Effector memory CD8-positive, alpha-beta T cell (primary cell): ENCODE measurements around the gene DSCAML1.

Experiments used
- ATAC-seq: fragments of 150-1000 bp; cut with Tn5 transposase; replicated peaks from 2 replicates; pipeline ENCODE4 v1.10.0; 2021; ENCODE audit warnings: mild to moderate bottlenecking, moderate library complexity
- DNase-seq, 3 experiments: peaks; one replicate each; pipeline ENCODE4 v3.0.0; 2021
- H3K27ac Mint-ChIP-seq, 2 donors: one replicate each; pipeline ENCODE4 v1.8.0; 2022; ENCODE audit warnings: mild to moderate bottlenecking in 2 of 2, mixed read lengths in 2 of 2, moderate library complexity in 2 of 2
- H3K27me3 Mint-ChIP-seq, 2 donors: one replicate each; pipeline ENCODE4 v1.8.0; 2022; ENCODE audit warnings: mixed read lengths in 2 of 2
- H3K36me3 Mint-ChIP-seq: one replicate; pipeline ENCODE4 v1.8.0; 2022; ENCODE audit warnings: mild to moderate bottlenecking, moderate library complexity, mixed read lengths; ENCODE audit not compliant: insufficient read depth
- H3K4me1 Mint-ChIP-seq, 2 donors: one replicate each; pipeline ENCODE4 v1.8.0; 2022; ENCODE audit warnings: low read depth in 2 of 2, mixed read lengths in 2 of 2
- H3K4me3 Mint-ChIP-seq, 2 donors: one replicate each; pipeline ENCODE4 v1.8.0; 2022; ENCODE audit warnings: mild to moderate bottlenecking in 2 of 2, mixed read lengths in 2 of 2, moderate library complexity in 2 of 2
- H3K9me3 Mint-ChIP-seq, 2 donors: one replicate each; pipeline ENCODE4 v1.8.0; 2022; ENCODE audit warnings: mixed read lengths in 2 of 2

Gene DSCAML1

GRCh38 chr11:117391181-117391580, 405.8 kb downstream of the DSCAML1 start:
- H3K9me3 Mint-ChIP-seq, result no peaks in the 10 kb centered on the region
- DNase-seq, result no peak
- no peaks in the 10 kb centered on the region for H3K27me3 Mint-ChIP-seq
- H3K27ac Mint-ChIP-seq, result peak overlapping the region in 1 of 2 donors; percentile 26
- ATAC-seq, result no peak
- peaks cover 27% of the 10 kb centered on the region for H3K36me3 Mint-ChIP-seq
- H3K4me3 Mint-ChIP-seq, result no peak overlapping the region
- H3K4me1 Mint-ChIP-seq, result no peaks in the 10 kb centered on the region

DNA sequence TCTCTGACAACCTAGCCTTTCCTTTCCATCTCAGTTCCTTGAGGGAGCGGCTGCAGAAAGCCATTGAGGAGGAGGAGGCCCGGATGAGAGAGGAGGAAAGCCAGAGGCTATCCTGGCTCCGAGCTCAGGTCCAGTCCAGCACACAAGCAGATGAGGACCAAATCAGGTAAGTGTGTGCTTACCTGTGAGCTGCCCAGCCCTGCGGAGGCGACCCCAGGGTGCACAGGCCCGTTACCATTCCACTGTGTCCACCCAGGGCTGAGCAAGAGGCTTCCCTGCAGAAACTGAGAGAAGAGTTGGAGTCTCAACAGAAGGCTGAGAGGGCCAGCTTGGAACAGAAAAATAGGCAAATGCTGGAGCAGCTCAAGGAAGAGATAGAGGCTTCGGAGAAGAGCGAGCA, 406.3 kb downstream of the DSCAML1 start:
- Mint-ChIP-seq H3K36me3 (peaks cover 25% of the 10 kb centered on the region), H3K9me3 (no peaks in the 10 kb centered on the region), H3K4me1 (no peaks in the 10 kb centered on the region), H3K4me3 (no peak overlapping the region), H3K27me3 (no peaks in the 10 kb centered on the region), H3K27ac (peak overlapping the region in 1 of 2 donors; percentile 26)
- no peak for ATAC-seq
- no peak for DNase-seq

GRCh38 chr11:117387992-117388755, 408.8 kb downstream of the DSCAML1 start:
- DNase-seq (no peak), ATAC-seq (no peak)
- no peaks in the 10 kb centered on the region for H3K4me1 Mint-ChIP-seq
- no peaks in the 10 kb centered on the region for H3K27me3 Mint-ChIP-seq
- H3K36me3 Mint-ChIP-seq, result peaks cover 13% of the 10 kb centered on the region
- H3K9me3 Mint-ChIP-seq, result no peaks in the 10 kb centered on the region
- H3K4me3 Mint-ChIP-seq, result no peak overlapping the region
- no peak overlapping the region for H3K27ac Mint-ChIP-seq

- DNase-seq (no peak), ATAC-seq (no peak)
- Mint-ChIP-seq H3K27ac (no peak overlapping the region), H3K9me3 (no peaks in the 10 kb centered on the region), H3K4me1 (no peaks in the 10 kb centered on the region), H3K4me3 (no peak overlapping the region), H3K27me3 (no peaks in the 10 kb centered on the region), H3K36me3 (peaks cover 13% of the 10 kb centered on the region)
Measured at GRCh38 chr11:117385906-117386305, 411.1 kb downstream of the DSCAML1 start.

DNA sequence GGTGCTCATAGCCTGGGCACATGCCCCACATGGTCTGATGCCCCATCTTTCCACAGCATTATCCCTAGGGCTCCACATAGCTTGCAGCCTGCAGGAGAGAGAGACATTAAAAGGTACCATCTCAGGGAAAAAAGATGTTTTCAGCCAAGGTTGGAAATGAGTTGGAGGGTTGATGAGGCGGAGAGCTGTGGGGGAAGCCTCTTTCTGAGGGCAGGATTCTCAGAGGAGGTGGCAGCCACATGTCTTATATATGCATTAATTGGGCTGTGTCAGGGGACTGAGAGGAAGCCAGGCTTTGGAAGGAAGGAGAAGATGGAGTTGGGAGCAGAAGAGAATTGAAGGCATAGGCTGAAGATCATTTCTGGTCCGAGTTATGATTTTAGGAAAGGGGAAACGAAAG, 411.5 kb downstream of the DSCAML1 start:
- DNase-seq, result no peak
- no peak for ATAC-seq
- no peak overlapping the region for H3K27ac Mint-ChIP-seq
- H3K27me3 Mint-ChIP-seq, result no peaks in the 10 kb centered on the region
- no peaks in the 10 kb centered on the region for H3K4me1 Mint-ChIP-seq
- no peak overlapping the region for H3K4me3 Mint-ChIP-seq
- H3K9me3 Mint-ChIP-seq, result no peaks in the 10 kb centered on the region
- peaks cover 12% of the 10 kb centered on the region for H3K36me3 Mint-ChIP-seq

DNA sequence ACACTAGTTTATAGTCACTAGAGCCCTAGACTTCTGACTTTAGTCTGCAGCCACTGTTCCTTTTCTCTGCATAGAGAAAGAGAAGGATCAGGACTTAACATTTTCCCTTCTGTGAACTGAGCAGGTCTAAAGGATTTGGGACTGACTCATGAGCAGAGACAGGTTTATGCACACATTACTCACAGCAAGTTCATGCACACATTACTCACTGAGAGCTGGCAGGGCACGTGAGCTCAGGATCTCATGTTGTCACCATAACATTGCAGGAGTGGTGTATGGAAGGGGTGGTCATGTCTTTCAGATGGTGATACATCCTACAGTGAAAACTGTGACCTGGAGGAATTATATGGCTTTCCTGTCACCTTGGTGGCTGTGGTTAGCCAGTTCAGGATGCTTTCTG, 413.0 kb downstream of the DSCAML1 start:
- H3K4me3 Mint-ChIP-seq, result no peak overlapping the region
- H3K27me3 Mint-ChIP-seq, result no peaks in the 10 kb centered on the region
- peaks cover 7% of the 10 kb centered on the region for H3K36me3 Mint-ChIP-seq
- H3K4me1 Mint-ChIP-seq, result peaks cover 0 to 5% of the 10 kb centered on the region in 2 donors
- DNase-seq (no peak), ATAC-seq (no peak)
- no peak overlapping the region for H3K27ac Mint-ChIP-seq
- H3K9me3 Mint-ChIP-seq, result no peaks in the 10 kb centered on the region

DNA sequence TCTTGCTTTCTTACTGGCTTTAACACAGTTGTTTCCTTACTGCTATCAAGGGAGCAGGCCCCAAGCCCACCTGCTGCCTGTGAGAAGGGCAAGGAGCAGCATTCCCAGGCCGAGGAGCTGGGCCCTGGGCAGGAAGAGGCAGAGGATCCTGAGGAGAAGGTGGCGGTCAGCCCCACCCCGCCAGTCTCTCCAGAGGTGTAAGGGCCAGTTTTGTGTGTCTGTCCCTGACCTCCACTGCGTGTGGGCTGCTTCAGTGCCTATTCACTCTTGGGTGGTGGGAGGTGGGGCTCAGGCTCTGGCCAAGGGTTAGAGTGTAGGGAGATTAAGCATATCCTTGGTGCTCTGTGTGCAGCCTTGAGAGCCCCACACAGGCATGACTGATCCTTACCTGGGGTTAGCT, 414.3 kb downstream of the DSCAML1 start:
- no peaks in the 10 kb centered on the region for H3K27me3 Mint-ChIP-seq
- ATAC-seq, result no peak
- H3K27ac Mint-ChIP-seq, result peak overlapping the region in 1 of 2 donors; percentile 60

DNA sequence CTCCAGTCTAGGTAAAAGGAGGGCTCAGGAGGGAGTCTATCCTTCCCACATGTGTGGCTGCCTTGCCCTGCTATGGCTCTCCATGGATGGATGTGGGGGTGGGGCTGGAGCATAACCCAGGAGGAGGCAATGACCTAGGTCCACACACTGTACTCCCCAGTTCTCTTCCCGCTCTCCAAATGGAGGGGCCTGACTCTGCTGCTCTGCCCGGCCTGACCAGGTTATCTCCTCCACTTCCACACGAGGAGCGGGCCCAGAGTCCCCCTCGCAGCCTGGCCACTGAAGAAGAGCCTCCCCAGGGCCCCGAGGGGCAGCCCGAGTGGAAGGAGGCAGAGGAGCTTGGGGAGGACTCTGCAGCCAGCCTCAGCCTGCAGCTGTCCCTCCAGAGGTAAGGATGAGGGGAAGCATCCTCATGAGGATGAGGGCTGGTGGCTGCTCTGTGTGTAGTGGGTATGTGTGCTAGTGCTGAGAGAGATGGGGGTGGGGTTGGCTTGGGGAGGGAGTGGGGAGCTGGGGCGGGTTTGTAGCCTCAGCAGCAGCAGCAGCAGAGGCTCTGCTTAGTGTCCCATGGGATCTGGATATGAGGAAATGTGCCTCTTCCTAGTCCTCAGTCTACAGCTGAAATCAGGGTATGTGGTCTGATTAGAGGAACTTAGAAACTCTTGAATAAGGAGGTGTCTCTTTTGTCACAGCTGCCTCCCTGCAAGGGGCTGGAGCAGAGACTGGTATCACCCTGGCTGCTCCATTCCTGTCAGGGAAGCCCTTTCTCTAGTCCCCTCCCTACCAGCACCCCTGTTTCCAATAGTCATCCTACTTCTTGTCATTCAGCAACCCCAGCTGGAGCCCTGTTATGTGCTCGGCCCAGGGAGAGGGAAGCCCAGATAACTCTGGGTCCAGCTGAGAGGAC, 415.3 kb downstream of the DSCAML1 start:
- no peak overlapping the region for H3K4me3 Mint-ChIP-seq
- H3K36me3 Mint-ChIP-seq, result peaks cover 7% of the 10 kb centered on the region
- H3K9me3 Mint-ChIP-seq, result no peaks in the 10 kb centered on the region
- no peak for ATAC-seq
- no peak for DNase-seq
- H3K4me1 Mint-ChIP-seq, result peaks cover 0 to 6% of the 10 kb centered on the region in 2 donors
- no peak overlapping the region for H3K27ac Mint-ChIP-seq
- no peaks in the 10 kb centered on the region for H3K27me3 Mint-ChIP-seq

More for the DNA sequence above, 414.3 kb downstream of the DSCAML1 start:
- H3K4me1 Mint-ChIP-seq, result peaks cover 0 to 6% of the 10 kb centered on the region in 2 donors
- peaks cover 7% of the 10 kb centered on the region for H3K36me3 Mint-ChIP-seq
- no peak overlapping the region for H3K4me3 Mint-ChIP-seq
- DNase-seq, result no peak
- no peaks in the 10 kb centered on the region for H3K9me3 Mint-ChIP-seq

- ATAC-seq (no peak), DNase-seq (no peak)
- Mint-ChIP-seq H3K4me3 (no peak overlapping the region), H3K27me3 (no peaks in the 10 kb centered on the region), H3K4me1 (peaks cover 0 to 6% of the 10 kb centered on the region in 2 donors), H3K36me3 (peaks cover 7% of the 10 kb centered on the region), H3K9me3 (no peaks in the 10 kb centered on the region), H3K27ac (no peak overlapping the region)
Measured at GRCh38 chr11:117380676-117381075, 416.3 kb downstream of the DSCAML1 start.

GRCh38 chr11:117378976-117379865, 417.8 kb downstream of the DSCAML1 start:
- Mint-ChIP-seq H3K4me3 (no peak overlapping the region), H3K4me1 (peaks cover 0 to 6% of the 10 kb centered on the region in 2 donors), H3K27me3 (no peaks in the 10 kb centered on the region), H3K27ac (peak overlapping the region in 1 of 2 donors; percentile 35), H3K9me3 (no peaks in the 10 kb centered on the region), H3K36me3 (peaks cover 9% of the 10 kb centered on the region)
- ATAC-seq, result no peak
- DNase-seq, result no peak
